H9 (cell line): ENCODE measurements around the gene ARHGEF16. TPM values are rescaled to one million over a fixed set of nuclear protein-coding genes. Genes with fewer than 3 reads are reported as not detected.

ENCODE experiments used
- DNase-seq: peaks from one replicate; pipeline ENCODE4 v3.0.0-alpha.2; 2017
- H2AFZ ChIP-seq: one replicate; pipeline ENCODE4 v1.6.1; 2013; ENCODE audit warnings: mild to moderate bottlenecking, low read length, control low read depth, moderate library complexity
- H2AK5ac ChIP-seq: 2 replicates; pipeline ENCODE4 v1.6.1; 2013; ENCODE audit warnings: low read length, control low read depth, mixed read lengths; ENCODE audit not compliant: insufficient read length
- H2BK120ac ChIP-seq: one replicate; pipeline ENCODE4 v1.6.1; 2013; ENCODE audit warnings: low read depth, mild to moderate bottlenecking, low read length, control low read depth, inconsistent platforms; ENCODE audit not compliant: poor library complexity, severe bottlenecking
- H2BK12ac ChIP-seq: 2 replicates; pipeline ENCODE4 v1.6.1; 2013; ENCODE audit warnings: low read length, control low read depth, mixed read lengths, low read depth; ENCODE audit not compliant: insufficient read length
- H2BK15ac ChIP-seq: 2 replicates; pipeline ENCODE4 v1.6.1; 2013; ENCODE audit warnings: low read depth, low read length, control low read depth
- H2BK20ac ChIP-seq: one replicate; pipeline ENCODE4 v1.6.1; 2013; ENCODE audit warnings: low read depth, mild to moderate bottlenecking, low read length, control low read depth, inconsistent platforms; ENCODE audit not compliant: poor library complexity, severe bottlenecking
- H2BK5ac ChIP-seq: 2 replicates; pipeline ENCODE4 v1.6.1; 2013; ENCODE audit warnings: low read length, control low read depth, mixed read lengths; ENCODE audit not compliant: insufficient read length
- H3K14ac ChIP-seq: 2 replicates; pipeline ENCODE4 v1.6.1; 2013; ENCODE audit warnings: low read length, control low read depth; ENCODE audit not compliant: insufficient read depth
- H3K18ac ChIP-seq: 2 replicates; pipeline ENCODE4 v1.6.1; 2013; ENCODE audit warnings: low read depth, mild to moderate bottlenecking, mixed read lengths, low read length, control low read depth; ENCODE audit not compliant: insufficient read length
- H3K23ac ChIP-seq: 2 replicates; pipeline ENCODE4 v1.6.1; 2013; ENCODE audit warnings: low read length, control low read depth, mixed read lengths, low read depth; ENCODE audit not compliant: insufficient read length
- H3K23me2 ChIP-seq: 2 replicates; pipeline ENCODE4 v1.6.1; 2013; ENCODE audit warnings: low read depth, mild to moderate bottlenecking, mixed read lengths, low read length, control low read depth; ENCODE audit not compliant: insufficient read length, poor library complexity, severe bottlenecking
- H3K27ac ChIP-seq: 2 replicates; pipeline ENCODE4 v1.5.1; 2013; ENCODE audit warnings: low read length, control low read depth, mixed read lengths, low read depth; ENCODE audit not compliant: insufficient read length
- H3K27me3 ChIP-seq: 2 replicates; pipeline ENCODE4 v1.6.1; 2013; ENCODE audit warnings: low read length, control low read depth, inconsistent platforms; ENCODE audit not compliant: insufficient read depth
- H3K4ac ChIP-seq: 2 replicates; pipeline ENCODE4 v1.6.1; 2013; ENCODE audit warnings: low read depth, mild to moderate bottlenecking, control low read depth, inconsistent platforms, low read length, moderate library complexity
- H3K4me1 ChIP-seq: 2 replicates; pipeline ENCODE4 v1.6.1; 2013; ENCODE audit warnings: low read length, control low read depth, inconsistent platforms; ENCODE audit not compliant: insufficient read depth
- H3K4me2 ChIP-seq: 2 replicates; pipeline ENCODE4 v1.6.1; 2013; ENCODE audit warnings: low read length, control low read depth, mixed read lengths; ENCODE audit not compliant: insufficient read length, insufficient read depth
- H3K56ac ChIP-seq: 2 replicates; pipeline ENCODE4 v1.6.1; 2013; ENCODE audit warnings: low read depth, mild to moderate bottlenecking, mixed read lengths, low read length, control low read depth; ENCODE audit not compliant: insufficient read length
- H3K79me1 ChIP-seq: 2 replicates; pipeline ENCODE4 v1.6.1; 2013; ENCODE audit warnings: low read depth, mild to moderate bottlenecking, moderate library complexity, low read length, control low read depth, inconsistent platforms; ENCODE audit not compliant: insufficient read depth, poor library complexity, severe bottlenecking
- H3K79me2 ChIP-seq: 2 replicates; pipeline ENCODE4 v1.6.1; 2013; ENCODE audit warnings: low read length, control low read depth, inconsistent platforms; ENCODE audit not compliant: insufficient read depth
- H3K9ac ChIP-seq: 2 replicates; pipeline ENCODE4 v1.6.1; 2013; ENCODE audit warnings: low read length, control low read depth, mixed read lengths; ENCODE audit not compliant: insufficient read length; ENCODE audit errors: extremely low read depth
- H3K9me3 ChIP-seq: one replicate; pipeline ENCODE4 v1.6.1; 2013; ENCODE audit warnings: low read depth, low read length, inconsistent platforms; ENCODE audit not compliant: control insufficient read depth
- H3T11ph ChIP-seq: one replicate; pipeline ENCODE4 v1.6.1; 2013; ENCODE audit warnings: mild to moderate bottlenecking, low read length, control low read depth, inconsistent platforms
- H4K20me1 ChIP-seq: one replicate; pipeline ENCODE4 v1.6.1; 2013; ENCODE audit not compliant: control insufficient read depth, insufficient read length, insufficient read depth
- H4K5ac ChIP-seq: 2 replicates; pipeline ENCODE4 v1.6.1; 2013; ENCODE audit warnings: low read depth, mild to moderate bottlenecking, mixed read lengths, low read length, control low read depth; ENCODE audit not compliant: insufficient read length
- H4K8ac ChIP-seq: replicated peaks from 2 replicates; pipeline ENCODE4 v1.6.1; 2013; ENCODE audit warnings: low read length, control low read depth, mixed read lengths, low read depth; ENCODE audit not compliant: insufficient read length
- H4K91ac ChIP-seq: 2 replicates; pipeline ENCODE4 v1.6.1; 2013; ENCODE audit warnings: low read depth, mild to moderate bottlenecking, moderate library complexity, mixed read lengths, low read length, control low read depth; ENCODE audit not compliant: insufficient read length
- H3K27ac Mint-ChIP-seq, 3 experiments: 2 replicates in 2 of 3; 3 replicates in 1 of 3; pipeline ENCODE4 v1.8.0; 2020 to 2021; ENCODE audit warnings: mixed read lengths in 3 of 3, mild to moderate bottlenecking in 1 of 3, moderate library complexity in 1 of 3
- H3K27me3 Mint-ChIP-seq: 2 replicates; pipeline ENCODE4 v1.8.0; 2021; ENCODE audit warnings: low read depth, mild to moderate bottlenecking, moderate library complexity, mixed read lengths
- H3K36me3 Mint-ChIP-seq, 3 experiments: 2 replicates in 2 of 3; 3 replicates in 1 of 3; pipeline ENCODE4 v1.8.0; 2020 to 2021; ENCODE audit warnings: low read depth in 3 of 3, mixed read lengths in 3 of 3; ENCODE audit not compliant: insufficient read depth in 1 of 3
- H3K4me1 Mint-ChIP-seq, 2 experiments: 2 replicates each; pipeline ENCODE4 v1.8.0; 2020; ENCODE audit warnings: mixed read lengths in 2 of 2
- H3K4me3 Mint-ChIP-seq, 2 experiments: 2 replicates in 1 of 2; 3 replicates in 1 of 2; pipeline ENCODE4 v1.8.0; 2020 to 2021; ENCODE audit warnings: mild to moderate bottlenecking in 2 of 2, mixed read lengths in 2 of 2, moderate library complexity in 1 of 2
- H3K9me3 Mint-ChIP-seq, 2 experiments: 2 replicates in 1 of 2; 3 replicates in 1 of 2; pipeline ENCODE4 v1.8.0; 2020; ENCODE audit warnings: mild to moderate bottlenecking in 2 of 2, mixed read lengths in 2 of 2, moderate library complexity in 1 of 2
- CTCF ChIP-seq: fragments of 200-600 bp; sonication (generic); conservative IDR thresholded peaks from 3 replicates; pipeline ENCODE4 v1.8.0; 2021; ENCODE audit warnings: antibody characterized with exemption, mild to moderate bottlenecking
- WGBS: extraction: QIAGEN DNeasy Blood & Tissue Kit; methylation state at CpG from one replicate; pipeline ENCODE4 v1.1.7; 2013; ENCODE audit warnings: missing lambda C conversion rate, low lambda C conversion rate, mixed read lengths; ENCODE audit not compliant: insufficient read length; ENCODE audit errors: extremely low coverage; 5-methylcytosine and 5-hydroxymethylcytosine counted together
- total RNA-seq: library from RNA; stranded (reverse); gene quantifications from 2 replicates; pipeline ENCODE4 v1.2.1, GENCODE V29; 2021

The ARHGEF16 gene
- total RNA-seq, 1 experiment from 2014 or later: 48.5 TPM

- Histone ChIP-seq H3K23me2 (peaks cover 3% of the 10 kb centered on the region), H2BK15ac (no peak overlapping the region), H3K79me1 (peaks cover 7% of the 10 kb centered on the region), H3K14ac (no peak overlapping the region), H3K4me2 (no peak overlapping the region), H2BK20ac (no peak overlapping the region), H3K4ac (no peak overlapping the region), H3K4me1 (no peaks in the 10 kb centered on the region), H2AFZ (no peak overlapping the region), H3K27ac (no peak overlapping the region), H4K91ac (no peak overlapping the region), H3K27me3 (no peaks in the 10 kb centered on the region), H2BK120ac (no peak overlapping the region), H3K79me2 (no peaks in the 10 kb centered on the region; the same call in 1 of the 2 replicates), H3T11ph (no peak overlapping the region), H4K5ac (no peak overlapping the region), H2BK5ac (no peak overlapping the region), H3K9ac (no peak overlapping the region), H2BK12ac (no peak overlapping the region), H4K8ac (no peak overlapping the region), H4K20me1 (no peaks in the 10 kb centered on the region), H3K23ac (no peak overlapping the region), H2AK5ac (no peak overlapping the region), H3K56ac (no peak overlapping the region), H3K18ac (no peak overlapping the region), H3K9me3 (no peaks in the 10 kb centered on the region)
- DNase-seq: no peak
- Mint-ChIP-seq H3K27ac (no peak overlapping the region), H3K4me1 (peaks cover 7 to 12% of the 10 kb centered on the region in 2 experiments; a peak in 3 of 4 replicates), H3K27me3 (peaks cover 13% of the 10 kb centered on the region), H3K4me3 (no peak overlapping the region; a peak in 1 of 5 replicates), H3K36me3 (peaks cover 0 to 3% (median 2%) of the 10 kb centered on the region in 3 experiments; a peak in 2 of 7 replicates), H3K9me3 (peaks cover 0 to 4% of the 10 kb centered on the region in 2 experiments; a peak in 2 of 5 replicates)
- TF ChIP-seq CTCF: no peak
- WGBS: no CpG with 5 or more reads among the region's 23 CpGs
Measured at GRCh38 chr1:3451994-3452865, 2.2 kb upstream of the ARHGEF16 start.
